SK-N-MC (cell line): ENCODE measurements around the gene SMC2.

Experiments used
- EZH2 ChIP-seq: fragments of 200-600 bp; sonication (generic); IDR thresholded peaks from one replicate; pipeline ENCODE4 v1.6.1; 2017; ENCODE audit warnings: antibody characterized with exemption
- FOXP2 ChIP-seq: optimal IDR thresholded peaks from 2 replicates; pipeline ENCODE3; 2011; ENCODE audit warnings: mild to moderate bottlenecking, moderate library complexity; ENCODE audit not compliant: insufficient read depth; ENCODE audit errors: extremely low read length, control extremely low read depth
- POLR2AphosphoS5 ChIP-seq: IDR thresholded peaks from 2 replicates; pipeline ENCODE4 v1.6.1; 2012; ENCODE audit warnings: mild to moderate bottlenecking, low read depth, low read length, borderline replicate concordance

GRCh38 chr9:104094534-104095015 is 466 bp downstream of the SMC2 start:
- TF ChIP-seq EZH2 (no peak), POLR2AphosphoS5 (no peak), FOXP2 (no peak)
